ENCODE data around the gene RXRA. TPM values are rescaled to one million over a fixed set of nuclear protein-coding genes. Genes with fewer than 3 reads are reported as not detected.
A peak's percentile ranks its signal among the peaks of the same experiment; 100 is the strongest.

The RXRA gene
- total and polyA plus RNA-seq, 10 of the 15 experiments (the other 5 are each of a cell fraction or from before 2014, with no cell fraction given), result 0.89 to 36.8 (median 11.1) TPM

GRCh38 chr9:134299883-134300282 lies 26.4 kb upstream of the RXRA start (continued):
- TF ChIP-seq MLLT1 (IDR thresholded peaks at IDR 0.05), result no peak
- no peak for TF ChIP-seq NFIC (IDR thresholded peaks at IDR 0.05; ENCODE audit: low read depth, low read length)
- TF ChIP-seq POLR2AphosphoS5 (IDR thresholded peaks at IDR 0.05; ENCODE audit: low read length), result no peak
- TF ChIP-seq MTA3 (IDR thresholded peaks at IDR 0.05; ENCODE audit: borderline replicate concordance, low read length), result no peak
- no peak for TF ChIP-seq NBN (IDR thresholded peaks at IDR 0.05)
- no peak for TF ChIP-seq BCL3 (IDR thresholded peaks at IDR 0.05; ENCODE audit: borderline replicate concordance, insufficient read depth, low read depth, low read length, poor library complexity, severe bottlenecking)
- TF ChIP-seq SPI1 (IDR thresholded peaks at IDR 0.05; ENCODE audit: borderline replicate concordance, insufficient read depth, low read depth, low read length), result no peak
- no peak for TF ChIP-seq ZSCAN29 (IDR thresholded peaks at IDR 0.05)
- TF ChIP-seq FOS (IDR thresholded peaks at IDR 0.05; ENCODE audit: borderline replicate concordance, extremely low read depth, insufficient read length), result no peak

- Histone ChIP-seq H3K27me3 (replicated peaks in 1 of 2; ENCODE audit: control insufficient read depth in 2 of 2, insufficient read depth in 2 of 2, low read length in 1 of 2) (no peaks in the 10 kb centered on the region; a peak in 2 of 4 replicates), H3K4me3 (no peak overlapping the region), H3K9ac (ENCODE audit: control insufficient read depth, insufficient read depth, low read length) (no peak overlapping the region), H2AFZ (ENCODE audit: control insufficient read depth, low read depth, low read length) (no peak overlapping the region), H4K20me1 (ENCODE audit: control insufficient read depth, insufficient read depth) (no peaks in the 10 kb centered on the region), H3K4me1 (ENCODE audit: control insufficient read depth, insufficient read depth, low read length) (peaks cover 8% of the 10 kb centered on the region), H3K79me2 (ENCODE audit: control insufficient read depth, insufficient read depth, low read length) (no peaks in the 10 kb centered on the region), H3K27ac (ENCODE audit: control insufficient read depth, insufficient read depth) (no peak overlapping the region), H3K36me3 (ENCODE audit: control insufficient read depth in 2 of 2, insufficient read depth in 2 of 2, low read length in 1 of 2) (no peaks in the 10 kb centered on the region), H3K4me2 (ENCODE audit: control insufficient read depth, insufficient read depth) (peak overlapping the region; percentile 21), H3K9me3 (replicated peaks; ENCODE audit: control insufficient read depth, insufficient read depth, low read length) (no peaks in the 10 kb centered on the region; the same call in 2 of the 3 replicates)
- DNase-seq (ENCODE audit: low read depth, low spot score) (peak; percentile 74), ATAC-seq (peak; percentile 99), FAIRE-seq (peak; percentile 94)
- CTCF ChIA-PET, result interaction anchor here (0.6 kb wide), 1 partner anchor 131 kb away, joined by 3 read pairs; no protein-coding TSS in a partner anchor
- RAD21 ChIA-PET (ENCODE audit: unreplicated experiment), result no interaction called here
- in situ Hi-C loops (cut with MboI) (no loop called here), intact Hi-C loops (cut with micrococcal nuclease; ENCODE audit: unreplicated experiment) (no loop called here)
- POLR2A ChIA-PET, result no interaction called here
- SMC1A ChIA-PET (ENCODE audit: uncharacterized antibody, unreplicated experiment), result no interaction called here
- no TSS peak for BruUV-seq (replicated peaks)
- WGBS (ENCODE audit: insufficient coverage, insufficient replicate concordance, low lambda C conversion rate, missing lambda C conversion rate), result 29% methylated on average over 13 of the region's 15 CpGs
- no peak for TF ChIP-seq ZNF24 (IDR thresholded peaks at IDR 0.05)
- TF ChIP-seq HDAC6 (IDR thresholded peaks at IDR 0.05; ENCODE audit: unreplicated experiment), result no peak
- TF ChIP-seq EED (IDR thresholded peaks at IDR 0.05; ENCODE audit: low read depth), result peak; percentile 69; the same call in 1 of the 2 replicates
- no peak for TF ChIP-seq SUZ12 (IDR thresholded peaks at IDR 0.05; ENCODE audit: unreplicated experiment)
- peak; percentile 79 for TF ChIP-seq GATAD2B (conservative IDR thresholded peaks at IDR 0.05; ENCODE audit: low read depth)
- peak; percentile 74 for TF ChIP-seq IRF4 (IDR thresholded peaks at IDR 0.05; ENCODE audit: low read depth, low read length)
- no peak for TF ChIP-seq USF2 (IDR thresholded peaks at IDR 0.05; ENCODE audit: borderline replicate concordance, low read depth, low read length)
- no peak for TF ChIP-seq NR2C2 (IDR thresholded peaks at IDR 0.05; ENCODE audit: borderline replicate concordance, control insufficient read depth, insufficient read length, low read depth)
- TF ChIP-seq MEF2B (IDR thresholded peaks at IDR 0.05; ENCODE audit: partially characterized antibody, poor library complexity, severe bottlenecking), result peak; percentile 51
- TF ChIP-seq CREB1 (IDR thresholded peaks at IDR 0.05; ENCODE audit: low read depth), result no peak
- TF ChIP-seq CHD4 (IDR thresholded peaks at IDR 0.05), result no peak
Observed at GRCh38 chr9:134301387-134302129, 24.7 kb upstream of the RXRA start.

Measured in GM12878 (cell line).